Mammary epithelial cell (primary cell): ENCODE data around the gene CDH11.

Source experiments
- EZH2 ChIP-seq: IDR thresholded peaks from 2 replicates; pipeline ENCODE4 v1.6.1; 2012; ENCODE audit warnings: low read length, inconsistent platforms, borderline replicate concordance
- TF ChIP-seq, protein P1 (sequence below), 2 donors: IDR thresholded peaks in 1 of 2; conservative IDR thresholded peaks in 1 of 2; 2 replicates each; pipeline ENCODE4 v1.5.1; 2011 to 2012; ENCODE audit warnings: inconsistent platforms in 2 of 2, low read length in 2 of 2, mild to moderate bottlenecking in 2 of 2, control low read depth in 1 of 2, low read depth in 1 of 2; ENCODE audit not compliant: insufficient read depth in 1 of 2; ENCODE audit errors: extremely low read depth in 1 of 2

DNA sequence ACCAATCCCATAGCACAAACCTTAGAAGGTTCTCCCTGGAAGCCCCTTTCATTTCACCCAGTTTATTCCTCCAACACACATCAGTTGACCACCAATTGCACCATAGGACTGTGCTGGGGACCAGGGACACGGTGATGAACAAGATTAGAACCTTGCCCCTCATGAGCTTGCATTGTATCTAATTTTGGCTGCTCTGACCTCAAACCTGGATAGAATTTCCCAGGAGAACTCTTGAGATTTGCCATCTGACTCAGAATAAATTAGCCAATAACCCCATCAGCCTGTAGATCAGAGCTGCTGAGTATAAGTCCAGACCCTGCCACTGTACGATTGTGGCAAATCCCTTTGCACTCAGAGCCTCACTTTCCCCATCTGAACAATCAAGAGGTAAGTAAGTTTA is 52.1 kb downstream of the CDH11 start:
- no peak for TF ChIP-seq EZH2
- TF ChIP-seq, protein P1, sequence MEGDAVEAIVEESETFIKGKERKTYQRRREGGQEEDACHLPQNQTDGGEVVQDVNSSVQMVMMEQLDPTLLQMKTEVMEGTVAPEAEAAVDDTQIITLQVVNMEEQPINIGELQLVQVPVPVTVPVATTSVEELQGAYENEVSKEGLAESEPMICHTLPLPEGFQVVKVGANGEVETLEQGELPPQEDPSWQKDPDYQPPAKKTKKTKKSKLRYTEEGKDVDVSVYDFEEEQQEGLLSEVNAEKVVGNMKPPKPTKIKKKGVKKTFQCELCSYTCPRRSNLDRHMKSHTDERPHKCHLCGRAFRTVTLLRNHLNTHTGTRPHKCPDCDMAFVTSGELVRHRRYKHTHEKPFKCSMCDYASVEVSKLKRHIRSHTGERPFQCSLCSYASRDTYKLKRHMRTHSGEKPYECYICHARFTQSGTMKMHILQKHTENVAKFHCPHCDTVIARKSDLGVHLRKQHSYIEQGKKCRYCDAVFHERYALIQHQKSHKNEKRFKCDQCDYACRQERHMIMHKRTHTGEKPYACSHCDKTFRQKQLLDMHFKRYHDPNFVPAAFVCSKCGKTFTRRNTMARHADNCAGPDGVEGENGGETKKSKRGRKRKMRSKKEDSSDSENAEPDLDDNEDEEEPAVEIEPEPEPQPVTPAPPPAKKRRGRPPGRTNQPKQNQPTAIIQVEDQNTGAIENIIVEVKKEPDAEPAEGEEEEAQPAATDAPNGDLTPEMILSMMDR (conservative IDR thresholded peaks at IDR 0.05 in 1 of 2, IDR thresholded peaks at IDR 0.05 in 1 of 2; ENCODE audit: extremely low read depth in 1 of 2, insufficient read depth in 1 of 2, low read depth in 1 of 2, low read length in 2 of 2) = no peak
